ENCODE measurements around the gene PDGFRB.

Gene PDGFRB

DNA sequence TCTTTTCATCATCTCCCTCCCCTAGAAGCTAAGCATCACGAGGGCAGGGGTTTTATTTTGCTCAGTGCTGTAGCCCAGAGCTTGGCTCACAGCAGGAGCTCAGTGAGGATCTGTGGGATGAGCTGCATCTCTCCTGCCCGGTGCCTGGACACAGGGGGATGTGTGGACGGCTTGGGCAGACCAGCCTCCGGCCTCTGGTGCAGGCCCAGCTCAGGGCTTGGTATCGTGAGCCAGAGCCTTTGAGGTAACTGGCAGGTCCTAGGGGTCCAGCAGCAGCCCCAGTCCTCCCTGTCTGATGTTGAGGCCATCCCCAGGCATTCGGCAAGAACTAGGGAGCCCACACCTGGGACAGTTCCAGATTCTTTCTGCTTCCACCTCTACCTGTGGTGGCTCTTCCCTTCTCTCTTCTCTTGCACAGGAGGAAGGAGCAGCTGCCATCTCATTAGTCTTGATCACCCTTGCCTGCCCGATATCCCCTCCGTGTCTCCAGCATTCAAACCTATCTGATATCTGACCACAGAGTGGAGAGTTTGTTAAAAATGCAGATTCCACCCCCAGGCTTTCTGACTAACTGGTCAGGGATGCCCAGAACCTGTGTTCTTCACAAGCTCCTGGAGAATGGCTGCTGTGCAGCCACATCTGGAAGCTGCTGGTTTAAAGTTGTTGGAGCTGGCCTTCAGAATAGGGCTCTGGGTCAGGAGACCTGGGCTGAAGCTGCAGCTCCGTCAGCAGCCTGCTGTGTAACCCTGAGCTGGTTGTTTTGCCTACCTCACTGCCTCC lies 26.3 kb upstream of the PDGFRB start:
- no peak for DNase-seq (ENCODE audit: low read depth)

- DNase-seq (ENCODE audit: low read depth): no peak
Observed at GRCh38 chr5:150181027-150181426, 25.4 kb upstream of the PDGFRB start.

GRCh38 chr5:150180241-150181026 lies 24.8 kb upstream of the PDGFRB start:
- DNase-seq (ENCODE audit: low read depth): no peak

- no peak for DNase-seq (ENCODE audit: low read depth)
Observed at GRCh38 chr5:150179019-150179620, 23.5 kb upstream of the PDGFRB start.

DNA sequence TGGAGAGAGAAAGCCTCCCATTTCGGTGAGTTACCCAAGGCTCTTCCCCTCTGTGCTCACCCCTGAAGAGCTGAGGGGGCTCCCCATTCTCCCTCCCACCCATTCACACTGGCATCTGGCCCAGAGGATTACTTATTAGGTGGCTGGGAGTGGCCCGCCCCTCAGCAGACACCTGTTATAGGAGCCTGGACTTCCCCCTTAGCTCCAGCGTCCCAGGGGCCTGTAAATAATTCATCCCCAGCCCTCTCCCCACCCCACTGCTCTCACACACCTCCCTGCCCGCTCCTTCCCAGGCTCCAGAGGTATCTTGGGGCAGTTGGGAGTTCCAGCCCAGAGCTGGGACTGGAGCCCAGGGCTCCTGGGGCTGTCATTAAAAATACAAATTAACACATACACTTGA lies 22.6 kb upstream of the PDGFRB start:
- DNase-seq (ENCODE audit: low read depth): no peak

GRCh38 chr5:150177721-150178120 lies 22.1 kb upstream of the PDGFRB start:
- DNase-seq (ENCODE audit: low read depth): no peak

DNA sequence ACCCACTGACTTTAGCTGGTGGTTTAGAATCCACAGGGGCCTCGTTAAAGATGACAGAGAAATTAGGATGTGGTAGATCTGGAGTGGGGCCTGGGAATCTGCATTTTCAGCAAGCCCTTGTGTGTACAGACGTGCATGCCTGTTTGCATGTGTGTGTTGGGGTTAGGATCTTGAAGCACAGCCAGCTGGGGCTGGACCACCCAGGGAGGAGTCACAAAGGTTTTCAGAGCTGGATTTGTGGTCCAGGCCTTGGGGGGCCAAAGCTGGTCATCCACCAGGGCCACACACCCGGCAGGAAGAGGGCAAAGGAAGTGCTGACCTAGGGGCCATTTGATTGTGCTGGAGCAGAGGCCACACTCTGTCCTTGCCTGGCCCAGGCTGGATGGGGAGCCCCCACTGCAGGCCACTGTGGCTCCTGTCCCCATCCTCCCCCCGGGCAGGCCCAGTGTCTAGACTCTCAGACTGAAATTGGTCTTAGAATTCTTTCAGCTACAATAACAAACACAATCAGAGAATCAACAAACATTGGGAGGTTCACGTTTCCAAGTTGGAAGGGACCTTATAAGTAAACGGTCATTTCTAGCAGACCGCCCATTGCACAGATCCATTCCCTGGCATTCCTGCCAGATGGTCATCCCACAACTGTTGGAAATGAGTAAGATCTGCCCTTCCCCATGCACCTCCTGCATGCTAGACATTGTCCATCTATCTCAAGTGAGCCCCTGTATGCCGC lies 21.3 kb upstream of the PDGFRB start:
- no peak for DNase-seq (ENCODE audit: low read depth)

- DNase-seq (ENCODE audit: low read depth): no peak
Observed at GRCh38 chr5:150175536-150175935, 19.9 kb upstream of the PDGFRB start.

GRCh38 chr5:150175076-150175475 lies 19.4 kb upstream of the PDGFRB start:
- no peak for DNase-seq (ENCODE audit: low read depth)

DNA sequence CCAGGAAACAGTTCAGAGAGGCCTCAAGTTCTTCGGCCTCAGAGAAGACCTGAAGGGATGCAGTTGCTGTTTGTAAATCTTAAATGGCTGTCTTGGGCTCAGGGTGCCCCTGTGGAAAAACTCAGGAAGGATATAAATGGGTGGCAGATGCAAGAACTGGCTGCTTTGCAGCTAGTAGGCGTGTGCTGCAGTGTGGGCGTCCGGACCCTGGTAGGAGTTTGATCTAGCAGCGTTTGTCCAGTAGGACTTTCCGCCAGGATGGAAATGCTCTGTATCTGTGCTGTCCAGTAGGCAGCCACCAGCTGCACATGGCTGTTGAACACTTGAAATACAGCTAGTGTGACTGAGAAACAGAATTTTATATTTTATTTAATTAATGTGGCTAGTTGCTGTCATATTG lies 18.6 kb upstream of the PDGFRB start:
- no peak for DNase-seq (ENCODE audit: low read depth)

DNA sequence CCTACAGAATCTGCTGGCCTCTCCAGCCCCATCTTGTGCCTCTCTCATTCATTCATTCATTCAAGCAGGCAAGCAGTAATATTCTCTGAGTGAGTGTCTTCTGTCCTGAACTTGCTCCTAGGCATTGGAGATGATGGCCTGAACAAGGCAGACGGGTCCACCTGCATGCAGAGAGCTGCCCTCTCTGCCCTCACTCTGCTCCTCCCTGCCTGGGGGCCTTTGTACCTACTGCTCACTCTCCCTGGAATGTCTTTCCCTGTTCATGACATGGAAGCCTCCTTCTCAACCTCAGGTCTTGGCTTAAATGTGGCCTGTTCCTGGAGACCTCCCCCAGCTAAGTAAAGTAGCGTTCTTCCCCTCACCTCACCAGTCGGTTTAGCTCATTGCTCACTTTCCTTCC lies 17.5 kb upstream of the PDGFRB start:
- no peak for DNase-seq (ENCODE audit: low read depth)

DNA sequence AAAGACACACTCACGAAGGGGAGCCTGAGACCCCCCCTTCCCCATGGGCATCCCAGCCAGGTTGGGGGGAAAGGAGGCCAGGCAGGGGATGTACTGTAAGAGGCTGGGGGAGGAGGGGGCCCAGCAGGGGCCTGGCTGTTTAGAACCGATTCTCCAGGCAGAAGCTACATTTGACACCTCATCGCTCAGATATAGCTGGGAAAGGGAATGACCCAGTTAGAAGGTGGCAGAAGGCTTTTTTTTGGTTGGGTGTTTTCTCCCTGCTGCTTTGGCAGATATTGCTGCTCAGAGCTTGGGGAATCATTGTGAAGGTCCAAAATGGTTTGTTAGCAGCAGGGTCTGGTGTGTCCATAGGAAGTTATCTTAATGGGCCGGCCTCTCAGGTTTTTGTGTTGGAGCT lies 16.9 kb upstream of the PDGFRB start:
- no peak for DNase-seq (ENCODE audit: low read depth)

DNA sequence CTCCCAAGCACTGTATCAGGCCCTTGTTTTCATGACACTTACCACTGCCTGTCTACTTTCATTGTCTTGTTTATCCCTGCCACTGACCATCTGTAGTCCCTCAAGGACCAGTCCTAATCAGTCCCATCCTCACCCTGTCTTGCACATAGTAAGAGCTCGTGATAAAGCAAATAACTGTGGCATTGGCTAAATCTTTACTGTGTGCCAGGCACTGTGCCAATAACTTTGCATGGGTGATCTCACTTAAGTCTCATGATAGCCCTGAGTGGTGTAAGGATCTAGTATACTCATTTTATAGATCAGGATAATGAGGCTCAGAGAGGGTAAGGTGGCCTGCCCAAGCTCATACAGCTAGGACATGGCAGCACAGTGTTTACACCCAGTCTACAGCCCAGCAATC lies 16.5 kb upstream of the PDGFRB start:
- no peak for DNase-seq (ENCODE audit: low read depth)

DNA sequence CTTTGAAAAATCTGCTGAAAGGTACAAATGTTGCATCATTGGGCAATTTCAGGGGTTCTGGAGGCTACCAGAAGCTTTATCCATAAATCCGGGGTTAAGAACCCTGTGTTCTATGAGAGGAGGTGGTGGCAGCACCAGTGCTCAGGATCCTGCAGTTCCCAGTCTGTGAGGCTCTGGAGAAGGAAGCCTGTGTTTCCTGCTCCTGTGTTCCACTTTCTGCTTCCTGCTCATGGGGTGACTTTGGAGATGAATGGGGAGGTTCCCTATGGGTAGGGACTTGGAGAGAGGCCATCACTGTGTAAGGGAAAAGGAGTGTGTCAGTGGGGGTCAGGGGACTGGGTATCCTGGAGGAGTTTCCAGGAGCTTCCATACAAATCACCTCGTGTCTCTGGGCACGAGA lies 13.2 kb upstream of the PDGFRB start:
- DNase-seq (ENCODE audit: low read depth): no peak

- DNase-seq (ENCODE audit: low read depth): no peak
Observed at GRCh38 chr5:150167908-150168307, 12.3 kb upstream of the PDGFRB start.

DNA sequence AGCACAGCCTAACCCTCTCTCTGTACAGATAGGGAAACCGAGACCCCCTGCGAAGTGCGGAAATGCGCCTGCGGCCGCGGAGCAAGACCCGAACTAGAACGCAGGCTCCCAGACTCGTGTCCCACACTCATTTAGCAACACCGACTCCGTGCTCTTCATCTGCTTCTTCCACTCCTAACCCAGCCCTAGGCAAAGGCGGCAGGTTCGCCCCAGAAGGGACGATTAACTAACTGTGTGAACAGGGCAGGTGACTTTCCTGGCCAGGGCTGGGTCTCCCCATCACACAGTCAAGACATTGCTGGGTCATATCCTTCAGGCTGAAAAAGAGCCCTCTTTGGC lies 11.8 kb upstream of the PDGFRB start:
- DNase-seq (ENCODE audit: low read depth): no peak

DNA sequence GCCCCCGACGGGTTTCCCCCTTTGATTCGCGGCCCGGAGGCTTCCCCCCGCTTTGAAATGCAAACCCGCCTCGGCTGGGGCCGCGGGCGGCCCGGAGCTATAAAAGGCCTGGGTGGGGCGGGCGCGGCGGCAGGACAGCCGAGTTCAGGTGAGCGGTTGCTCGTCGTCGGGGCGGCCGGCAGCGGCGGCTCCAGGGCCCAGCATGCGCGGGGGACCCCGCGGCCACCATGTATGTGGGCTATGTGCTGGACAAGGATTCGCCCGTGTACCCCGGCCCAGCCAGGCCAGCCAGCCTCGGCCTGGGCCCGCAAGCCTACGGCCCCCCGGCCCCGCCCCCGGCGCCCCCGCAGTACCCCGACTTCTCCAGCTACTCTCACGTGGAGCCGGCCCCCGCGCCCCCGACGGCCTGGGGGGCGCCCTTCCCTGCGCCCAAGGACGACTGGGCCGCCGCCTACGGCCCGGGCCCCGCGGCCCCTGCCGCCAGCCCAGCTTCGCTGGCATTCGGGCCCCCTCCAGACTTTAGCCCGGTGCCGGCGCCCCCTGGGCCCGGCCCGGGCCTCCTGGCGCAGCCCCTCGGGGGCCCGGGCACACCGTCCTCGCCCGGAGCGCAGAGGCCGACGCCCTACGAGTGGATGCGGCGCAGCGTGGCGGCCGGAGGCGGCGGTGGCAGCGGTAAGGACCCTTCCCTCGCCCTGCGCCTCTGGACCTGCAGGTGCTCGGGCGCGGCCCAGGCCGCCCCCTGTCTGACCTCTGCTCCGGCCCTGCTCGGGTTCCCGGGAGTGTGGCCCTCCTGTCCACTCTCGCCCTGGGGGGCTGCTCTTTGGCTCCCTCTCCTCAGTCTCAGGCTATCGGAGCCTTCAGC lies 11.2 kb upstream of the PDGFRB start, which contains the start of gene CDX1:
Gene CDX1, plus strand, starts transcription at position 129 of the 862 bp plus-strand sequence. Its CDS starts 99 bp downstream, at position 228.
- DNase-seq (ENCODE audit: low read depth): no peak

GRCh38 chr5:150166037-150166649 lies 10.5 kb upstream of the PDGFRB start:
- no peak for DNase-seq (ENCODE audit: low read depth)

GRCh38 chr5:150164211-150164980 lies 8.8 kb upstream of the PDGFRB start:
- no peak for DNase-seq (ENCODE audit: low read depth)

GRCh38 chr5:150163547-150164059 lies 8.0 kb upstream of the PDGFRB start:
- DNase-seq (ENCODE audit: low read depth): no peak

All from HS-27A (cell line).